Measurements from ENCODE around the gene ZNF346.

GRCh38 chr5:176995896-176996767 lies 26.4 kb upstream of the ZNF346 start:
- TF ChIP-seq ATF6 (CRISPR knock-in tag; IDR thresholded peaks at IDR 0.05) (no peak), CREM (CRISPR knock-in tag; IDR thresholded peaks at IDR 0.05) (no peak)
- TF ChIP-seq, protein P1, sequence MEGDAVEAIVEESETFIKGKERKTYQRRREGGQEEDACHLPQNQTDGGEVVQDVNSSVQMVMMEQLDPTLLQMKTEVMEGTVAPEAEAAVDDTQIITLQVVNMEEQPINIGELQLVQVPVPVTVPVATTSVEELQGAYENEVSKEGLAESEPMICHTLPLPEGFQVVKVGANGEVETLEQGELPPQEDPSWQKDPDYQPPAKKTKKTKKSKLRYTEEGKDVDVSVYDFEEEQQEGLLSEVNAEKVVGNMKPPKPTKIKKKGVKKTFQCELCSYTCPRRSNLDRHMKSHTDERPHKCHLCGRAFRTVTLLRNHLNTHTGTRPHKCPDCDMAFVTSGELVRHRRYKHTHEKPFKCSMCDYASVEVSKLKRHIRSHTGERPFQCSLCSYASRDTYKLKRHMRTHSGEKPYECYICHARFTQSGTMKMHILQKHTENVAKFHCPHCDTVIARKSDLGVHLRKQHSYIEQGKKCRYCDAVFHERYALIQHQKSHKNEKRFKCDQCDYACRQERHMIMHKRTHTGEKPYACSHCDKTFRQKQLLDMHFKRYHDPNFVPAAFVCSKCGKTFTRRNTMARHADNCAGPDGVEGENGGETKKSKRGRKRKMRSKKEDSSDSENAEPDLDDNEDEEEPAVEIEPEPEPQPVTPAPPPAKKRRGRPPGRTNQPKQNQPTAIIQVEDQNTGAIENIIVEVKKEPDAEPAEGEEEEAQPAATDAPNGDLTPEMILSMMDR (IDR thresholded peaks at IDR 0.05), result no peak

Data from WTC11 (cell line).